RCC 7860 (cell line): ENCODE data around the gene FAM83E.

Experiments used
- DNase-seq: peaks from one replicate; pipeline ENCODE4 v3.0.0-alpha.2; 2015; ENCODE audit warnings: low spot score
- FAIRE-seq: peaks from 2 replicates; lab custom pipeline; 2012; peaks lifted over from hg19 to GRCh38; lab: Jason Lieb, UNC

The FAM83E gene

GRCh38 chr19:48613024-48613851 lies 1.6 kb downstream of the FAM83E start:
- DNase-seq (peak; percentile 18), FAIRE-seq (no peak)

- DNase-seq (no peak), FAIRE-seq (no peak)
These were observed 3.0 kb downstream of the FAM83E start for GRCh38 chr19:48611872-48612271.

GRCh38 chr19:48609571-48610108 lies 5.2 kb downstream of the FAM83E start:
- DNase-seq (no peak), FAIRE-seq (no peak)

- DNase-seq: no peak
- no peak for FAIRE-seq
These were observed 6.0 kb downstream of the FAM83E start for GRCh38 chr19:48608798-48609263.

GRCh38 chr19:48607359-48607755 lies 7.5 kb downstream of the FAM83E start:
- FAIRE-seq: no peak
- DNase-seq: no peak

- DNase-seq: no peak
- no peak for FAIRE-seq
These were observed 8.2 kb downstream of the FAM83E start, which contains the start of gene SPACA4 for GRCh38 chr19:48606463-48607358. Gene SPACA4, plus strand, starts transcription at chr19:48606742. Its CDS starts 237 bp downstream, at chr19:48606979.

GRCh38 chr19:48603850-48604249 lies 11.0 kb downstream of the FAM83E start:
- no peak for FAIRE-seq
- no peak for DNase-seq

- no peak for FAIRE-seq
These were observed 11.4 kb downstream of the FAM83E start for GRCh38 chr19:48603449-48603848.

GRCh38 chr19:48603001-48603400 lies 11.9 kb downstream of the FAM83E start:
- DNase-seq: no peak
- FAIRE-seq: no peak

More at GRCh38 chr19:48603449-48603848, 11.4 kb downstream of the FAM83E start:
- DNase-seq: no peak

GRCh38 chr19:48600679-48601417 lies 14.0 kb downstream of the FAM83E start:
- DNase-seq: no peak

GRCh38 chr19:48598996-48599700 lies 15.7 kb downstream of the FAM83E start:
- no peak for FAIRE-seq

More at GRCh38 chr19:48600679-48601417, 14.0 kb downstream of the FAM83E start:
- FAIRE-seq: no peak

GRCh38 chr19:48596679-48597465 lies 18.0 kb downstream of the FAM83E start:
- no peak for DNase-seq
- FAIRE-seq: no peak

More at GRCh38 chr19:48598996-48599700, 15.7 kb downstream of the FAM83E start:
- DNase-seq: no peak

GRCh38 chr19:48596237-48596636 lies 18.6 kb downstream of the FAM83E start:
- DNase-seq (no peak), FAIRE-seq (no peak)

- DNase-seq: no peak
- FAIRE-seq: no peak
These were observed 19.0 kb downstream of the FAM83E start for GRCh38 chr19:48595833-48596232.

GRCh38 chr19:48595171-48595570 lies 19.7 kb downstream of the FAM83E start:
- no peak for DNase-seq
- no peak for FAIRE-seq

GRCh38 chr19:48591021-48591420 lies 23.9 kb downstream of the FAM83E start:
- no peak for FAIRE-seq
- no peak for DNase-seq

- FAIRE-seq: peak; percentile 75
- peak; percentile 92 for DNase-seq
These were observed 26.0 kb downstream of the FAM83E start for GRCh38 chr19:48588670-48589401.

- FAIRE-seq (no peak), DNase-seq (no peak)
These were observed 27.5 kb downstream of the FAM83E start for GRCh38 chr19:48587387-48587786.
